HEK293 (cell line): ENCODE measurements around the gene PTPRK.

Source experiments
- EGR2 ChIP-seq: fragments of 450-650 bp; formaldehyde crosslinking; IDR thresholded peaks from 2 replicates; pipeline ENCODE4 v1.5.1; 2016; ENCODE audit warnings: low read depth, missing biosample characterization, missing genetic modification characterization
- FEZF1 ChIP-seq: fragments of 450-650 bp; formaldehyde crosslinking; IDR thresholded peaks from 2 replicates; pipeline ENCODE4 v1.5.1; 2016; ENCODE audit warnings: missing biosample characterization, missing genetic modification characterization
- ZNF121 ChIP-seq: fragments of 450-650 bp; formaldehyde crosslinking; IDR thresholded peaks from 2 replicates; pipeline ENCODE4 v1.5.1; 2016; ENCODE audit warnings: missing biosample characterization, missing genetic modification characterization
- ZNF660 ChIP-seq: fragments of 450-650 bp; IDR thresholded peaks from 2 replicates; pipeline ENCODE4 v1.5.1; 2018; ENCODE audit warnings: missing biosample characterization, mild to moderate bottlenecking, missing genetic modification characterization
- TF ChIP-seq, protein P1 (sequence below): fragments of 450-650 bp; formaldehyde crosslinking; IDR thresholded peaks from 2 replicates; pipeline ENCODE4 v1.5.1; 2016; ENCODE audit warnings: missing biosample characterization, missing genetic modification characterization
- TF ChIP-seq, protein P2 (sequence below): fragments of 450-650 bp; formaldehyde crosslinking; IDR thresholded peaks from 2 replicates; pipeline ENCODE4 v1.5.1; 2016; ENCODE audit warnings: missing biosample characterization, missing genetic modification characterization

DNA sequence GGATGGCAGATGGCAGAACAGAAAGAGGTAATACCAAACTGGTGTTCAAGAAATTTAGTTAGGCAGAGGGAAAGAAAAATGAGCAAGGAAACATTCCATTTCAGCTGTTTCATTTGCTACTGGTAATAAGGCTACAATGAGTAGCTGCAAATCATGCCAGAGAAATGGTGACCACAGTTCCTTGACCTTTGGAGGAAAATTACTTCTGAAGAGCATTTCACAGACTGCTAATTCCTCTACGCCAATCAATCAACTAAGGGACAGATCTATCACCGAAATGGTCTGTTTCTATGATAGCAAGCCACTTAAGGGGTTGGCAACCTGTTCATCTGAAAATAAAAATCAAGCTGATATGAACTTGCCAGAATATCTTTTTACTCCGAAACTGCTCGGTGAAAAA lies 119.5 kb downstream of the PTPRK start:
- no peak for TF ChIP-seq ZNF660
- TF ChIP-seq, protein P1, sequence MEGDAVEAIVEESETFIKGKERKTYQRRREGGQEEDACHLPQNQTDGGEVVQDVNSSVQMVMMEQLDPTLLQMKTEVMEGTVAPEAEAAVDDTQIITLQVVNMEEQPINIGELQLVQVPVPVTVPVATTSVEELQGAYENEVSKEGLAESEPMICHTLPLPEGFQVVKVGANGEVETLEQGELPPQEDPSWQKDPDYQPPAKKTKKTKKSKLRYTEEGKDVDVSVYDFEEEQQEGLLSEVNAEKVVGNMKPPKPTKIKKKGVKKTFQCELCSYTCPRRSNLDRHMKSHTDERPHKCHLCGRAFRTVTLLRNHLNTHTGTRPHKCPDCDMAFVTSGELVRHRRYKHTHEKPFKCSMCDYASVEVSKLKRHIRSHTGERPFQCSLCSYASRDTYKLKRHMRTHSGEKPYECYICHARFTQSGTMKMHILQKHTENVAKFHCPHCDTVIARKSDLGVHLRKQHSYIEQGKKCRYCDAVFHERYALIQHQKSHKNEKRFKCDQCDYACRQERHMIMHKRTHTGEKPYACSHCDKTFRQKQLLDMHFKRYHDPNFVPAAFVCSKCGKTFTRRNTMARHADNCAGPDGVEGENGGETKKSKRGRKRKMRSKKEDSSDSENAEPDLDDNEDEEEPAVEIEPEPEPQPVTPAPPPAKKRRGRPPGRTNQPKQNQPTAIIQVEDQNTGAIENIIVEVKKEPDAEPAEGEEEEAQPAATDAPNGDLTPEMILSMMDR (tag by site-specific recombination), result no peak
- TF ChIP-seq, protein P2, sequence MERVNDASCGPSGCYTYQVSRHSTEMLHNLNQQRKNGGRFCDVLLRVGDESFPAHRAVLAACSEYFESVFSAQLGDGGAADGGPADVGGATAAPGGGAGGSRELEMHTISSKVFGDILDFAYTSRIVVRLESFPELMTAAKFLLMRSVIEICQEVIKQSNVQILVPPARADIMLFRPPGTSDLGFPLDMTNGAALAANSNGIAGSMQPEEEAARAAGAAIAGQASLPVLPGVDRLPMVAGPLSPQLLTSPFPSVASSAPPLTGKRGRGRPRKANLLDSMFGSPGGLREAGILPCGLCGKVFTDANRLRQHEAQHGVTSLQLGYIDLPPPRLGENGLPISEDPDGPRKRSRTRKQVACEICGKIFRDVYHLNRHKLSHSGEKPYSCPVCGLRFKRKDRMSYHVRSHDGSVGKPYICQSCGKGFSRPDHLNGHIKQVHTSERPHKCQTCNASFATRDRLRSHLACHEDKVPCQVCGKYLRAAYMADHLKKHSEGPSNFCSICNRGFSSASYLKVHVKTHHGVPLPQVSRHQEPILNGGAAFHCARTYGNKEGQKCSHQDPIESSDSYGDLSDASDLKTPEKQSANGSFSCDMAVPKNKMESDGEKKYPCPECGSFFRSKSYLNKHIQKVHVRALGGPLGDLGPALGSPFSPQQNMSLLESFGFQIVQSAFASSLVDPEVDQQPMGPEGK (tag by site-specific recombination), result no peak
- no peak for TF ChIP-seq EGR2 (tag by site-specific recombination)
- TF ChIP-seq FEZF1 (tag by site-specific recombination), result no peak
- no peak for TF ChIP-seq ZNF121 (tag by site-specific recombination)
